Measurements from ENCODE around the gene ZSWIM5.
"Not testable (repeated sequence)": the region's sequence is repeated elsewhere in the genome, so short reads cannot be mapped to it uniquely, and the experiment has no call there.

Gene ZSWIM5

GRCh38 chr1:45117766-45118165 is 88.6 kb downstream of the ZSWIM5 start:
- TF ChIP-seq POLR2A (IDR thresholded peaks at IDR 0.05; ENCODE audit: low read depth, low read length), result no peak
- TF ChIP-seq TAF1 (IDR thresholded peaks at IDR 0.05; ENCODE audit: borderline replicate concordance, low read depth, low read length), result no peak
- TF ChIP-seq POLR2AphosphoS5 (IDR thresholded peaks at IDR 0.05; ENCODE audit: low read depth, low read length), result no peak
- DNase-seq (ENCODE audit: insufficient read length) (no peak), FAIRE-seq (no peak)

- FAIRE-seq, result no peak
- no peak for TF ChIP-seq POLR2A (IDR thresholded peaks at IDR 0.05; ENCODE audit: low read depth, low read length)
- no peak for TF ChIP-seq TAF1 (IDR thresholded peaks at IDR 0.05; ENCODE audit: borderline replicate concordance, low read depth, low read length)
- TF ChIP-seq POLR2AphosphoS5 (IDR thresholded peaks at IDR 0.05; ENCODE audit: low read depth, low read length), result no peak
Measured at GRCh38 chr1:45116820-45117219, 89.6 kb downstream of the ZSWIM5 start.

GRCh38 chr1:45116340-45116739 is 90.1 kb downstream of the ZSWIM5 start:
- FAIRE-seq, result no peak

More at GRCh38 chr1:45116820-45117219, 89.6 kb downstream of the ZSWIM5 start:
- DNase-seq (ENCODE audit: insufficient read length), result no peak

GRCh38 chr1:45115198-45115597 is 91.2 kb downstream of the ZSWIM5 start:
- DNase-seq (ENCODE audit: insufficient read length); FAIRE-seq: not testable (repeated sequence)

More at GRCh38 chr1:45116340-45116739, 90.1 kb downstream of the ZSWIM5 start:
- DNase-seq (ENCODE audit: insufficient read length), result no peak
- no peak for TF ChIP-seq POLR2AphosphoS5 (IDR thresholded peaks at IDR 0.05; ENCODE audit: low read depth, low read length)
- TF ChIP-seq TAF1 (IDR thresholded peaks at IDR 0.05; ENCODE audit: borderline replicate concordance, low read depth, low read length), result no peak
- no peak for TF ChIP-seq POLR2A (IDR thresholded peaks at IDR 0.05; ENCODE audit: low read depth, low read length)

GRCh38 chr1:45112661-45113060 is 93.7 kb downstream of the ZSWIM5 start:
- FAIRE-seq, result no peak
- no peak for TF ChIP-seq POLR2A (IDR thresholded peaks at IDR 0.05; ENCODE audit: low read depth, low read length)
- TF ChIP-seq TAF1 (IDR thresholded peaks at IDR 0.05; ENCODE audit: borderline replicate concordance, low read depth, low read length), result no peak
- no peak for TF ChIP-seq POLR2AphosphoS5 (IDR thresholded peaks at IDR 0.05; ENCODE audit: low read depth, low read length)
- no peak for DNase-seq (ENCODE audit: insufficient read length)

- TF ChIP-seq TAF1 (IDR thresholded peaks at IDR 0.05; ENCODE audit: borderline replicate concordance, low read depth, low read length), result no peak
- TF ChIP-seq POLR2A (IDR thresholded peaks at IDR 0.05; ENCODE audit: low read depth, low read length), result no peak
- no peak for TF ChIP-seq POLR2AphosphoS5 (IDR thresholded peaks at IDR 0.05; ENCODE audit: low read depth, low read length)
- no peak for FAIRE-seq
Measured at GRCh38 chr1:45111239-45111638, 95.2 kb downstream of the ZSWIM5 start.

GRCh38 chr1:45107782-45108181 is 98.6 kb downstream of the ZSWIM5 start:
- DNase-seq (ENCODE audit: insufficient read length) (no peak), FAIRE-seq (no peak)
- no peak for TF ChIP-seq TAF1 (IDR thresholded peaks at IDR 0.05; ENCODE audit: borderline replicate concordance, low read depth, low read length)
- no peak for TF ChIP-seq POLR2AphosphoS5 (IDR thresholded peaks at IDR 0.05; ENCODE audit: low read depth, low read length)
- no peak for TF ChIP-seq POLR2A (IDR thresholded peaks at IDR 0.05; ENCODE audit: low read depth, low read length)

More at GRCh38 chr1:45111239-45111638, 95.2 kb downstream of the ZSWIM5 start:
- no peak for DNase-seq (ENCODE audit: insufficient read length)

- not testable (repeated sequence) for DNase-seq (ENCODE audit: insufficient read length); FAIRE-seq
Measured at GRCh38 chr1:45106864-45107263, 99.5 kb downstream of the ZSWIM5 start.

GRCh38 chr1:45106156-45106545 is 100.3 kb downstream of the ZSWIM5 start:
- not testable (repeated sequence) for FAIRE-seq; DNase-seq (ENCODE audit: insufficient read length)

GRCh38 chr1:45105486-45106155 is 100.8 kb downstream of the ZSWIM5 start:
- not testable (repeated sequence) for DNase-seq (ENCODE audit: insufficient read length); FAIRE-seq

- FAIRE-seq (no peak), DNase-seq (ENCODE audit: insufficient read length) (no peak)
- no peak for TF ChIP-seq POLR2A (IDR thresholded peaks at IDR 0.05; ENCODE audit: low read depth, low read length)
- no peak for TF ChIP-seq TAF1 (IDR thresholded peaks at IDR 0.05; ENCODE audit: borderline replicate concordance, low read depth, low read length)
- no peak for TF ChIP-seq POLR2AphosphoS5 (IDR thresholded peaks at IDR 0.05; ENCODE audit: low read depth, low read length)
Measured at GRCh38 chr1:45103534-45103933, 102.9 kb downstream of the ZSWIM5 start.

GRCh38 chr1:45101947-45102346 is 104.5 kb downstream of the ZSWIM5 start:
- no peak for TF ChIP-seq POLR2A (IDR thresholded peaks at IDR 0.05; ENCODE audit: low read depth, low read length)
- TF ChIP-seq POLR2AphosphoS5 (IDR thresholded peaks at IDR 0.05; ENCODE audit: low read depth, low read length), result no peak
- TF ChIP-seq TAF1 (IDR thresholded peaks at IDR 0.05; ENCODE audit: borderline replicate concordance, low read depth, low read length), result no peak
- DNase-seq (ENCODE audit: insufficient read length) (no peak), FAIRE-seq (no peak)

GRCh38 chr1:45101528-45101927 is 104.9 kb downstream of the ZSWIM5 start:
- not testable (repeated sequence) for DNase-seq (ENCODE audit: insufficient read length); FAIRE-seq

All from GM12892 (cell line).